MM.1S (cell line): ENCODE results near the gene CAPN10.

Experiments
- DNase-seq: peaks from one replicate; pipeline ENCODE4 v3.0.0-alpha.2; 2015
- H2AFZ ChIP-seq: fragments of 300-600 bp; sonication (generic); 2 replicates; pipeline ENCODE4 v1.6.0; 2016; ENCODE audit warnings: antibody characterized with exemption, low read length
- H3F3A ChIP-seq: fragments of 300-600 bp; sonication (generic); 2 replicates; pipeline ENCODE4 v1.6.1; 2016; ENCODE audit warnings: mild to moderate bottlenecking, antibody characterized with exemption, low read length, moderate library complexity, mixed read lengths; ENCODE audit not compliant: insufficient read depth
- H3K27ac ChIP-seq: fragments of 300-600 bp; sonication (generic); 2 replicates; pipeline ENCODE4 v1.5.1; 2016; ENCODE audit warnings: mild to moderate bottlenecking, low read length
- H3K27me3 ChIP-seq: fragments of 300-600 bp; sonication (generic); replicated peaks from 2 replicates; pipeline ENCODE4 v1.6.0; 2016; ENCODE audit warnings: low read length; ENCODE audit not compliant: insufficient read depth
- H3K36me3 ChIP-seq: fragments of 300-600 bp; sonication (generic); replicated peaks from 2 replicates; pipeline ENCODE4 v1.6.1; 2016; ENCODE audit warnings: mild to moderate bottlenecking, low read length, mixed read lengths; ENCODE audit not compliant: insufficient read depth
- H3K4me1 ChIP-seq: fragments of 300-600 bp; sonication (generic); 2 replicates; pipeline ENCODE4 v1.6.1; 2016; ENCODE audit warnings: low read length, mixed read lengths
- H3K4me2 ChIP-seq: fragments of 300-600 bp; sonication (generic); 2 replicates; pipeline ENCODE4 v1.6.0; 2016; ENCODE audit warnings: low read depth, low read length
- H3K4me3 ChIP-seq: fragments of 300-600 bp; sonication (generic); 2 replicates; pipeline ENCODE4 v1.5.1; 2016; ENCODE audit warnings: low read length, mixed read lengths
- H3K79me2 ChIP-seq: fragments of 300-600 bp; sonication (generic); 2 replicates; pipeline ENCODE4 v1.6.1; 2016; ENCODE audit warnings: mixed run types, low read length, mixed read lengths
- H3K9ac ChIP-seq: fragments of 300-600 bp; sonication (generic); 2 replicates; pipeline ENCODE4 v1.6.1; 2016; ENCODE audit warnings: low read length, mixed read lengths
- H3K9me2 ChIP-seq: fragments of 300-600 bp; sonication (generic); replicated peaks from 2 replicates; pipeline ENCODE4 v1.6.1; 2016; ENCODE audit warnings: mild to moderate bottlenecking, low read length, mixed read lengths; ENCODE audit not compliant: insufficient read depth
- H3K9me3 ChIP-seq: fragments of 300-600 bp; sonication (generic); replicated peaks from 2 replicates; pipeline ENCODE4 v1.6.1; 2016; ENCODE audit warnings: mild to moderate bottlenecking, low read length, mixed read lengths; ENCODE audit not compliant: insufficient read depth
- H4K20me1 ChIP-seq: fragments of 300-600 bp; sonication (generic); 2 replicates; pipeline ENCODE4 v1.6.1; 2016; ENCODE audit warnings: mild to moderate bottlenecking, low read length, moderate library complexity, mixed read lengths; ENCODE audit not compliant: insufficient read depth
- CTCF ChIP-seq: fragments of 300-600 bp; sonication (generic); IDR thresholded peaks from 2 replicates; pipeline ENCODE4 v1.5.1; 2016; ENCODE audit warnings: antibody characterized with exemption, low read length, mixed read lengths
- EZH2 ChIP-seq: fragments of 300-600 bp; sonication (generic); optimal IDR thresholded peaks from 2 replicates; pipeline ENCODE3; 2017; ENCODE audit warnings: low read depth, mild to moderate bottlenecking, antibody characterized with exemption, low read length, mixed read lengths
- EZH2phosphoT487 ChIP-seq: fragments of 300-600 bp; sonication (generic); IDR thresholded peaks from 2 replicates; pipeline ENCODE4 v1.6.1; 2018; ENCODE audit warnings: antibody characterized with exemption, low read length

CAPN10 gene

GRCh38 chr2:240595381-240596079, 9.0 kb downstream of the CAPN10 start:
- Histone ChIP-seq H3K4me2 (no peak overlapping the region), H3K4me1 (no peaks in the 10 kb centered on the region), H3K9ac (no peak overlapping the region), H3F3A (no peaks in the 10 kb centered on the region), H4K20me1 (no peaks in the 10 kb centered on the region), H3K9me2 (no peaks in the 10 kb centered on the region), H3K9me3 (no peaks in the 10 kb centered on the region), H3K36me3 (no peaks in the 10 kb centered on the region), H3K79me2 (peaks cover 40% of the 10 kb centered on the region), H3K27ac (no peak overlapping the region), H3K27me3 (no peaks in the 10 kb centered on the region), H3K4me3 (no peak overlapping the region), H2AFZ (no peak overlapping the region)
- no peak for DNase-seq
- TF ChIP-seq CTCF, result peak; percentile 23
- TF ChIP-seq EZH2, result no peak

GRCh38 chr2:240596080-240596460, 9.5 kb downstream of the CAPN10 start:
- no peak overlapping the region for H3K27ac ChIP-seq
- no peaks in the 10 kb centered on the region for H4K20me1 ChIP-seq
- no peak for DNase-seq

GRCh38 chr2:240596491-240596931, 10.0 kb downstream of the CAPN10 start:
- no peak overlapping the region for H3K4me2 ChIP-seq
- DNase-seq, result no peak
- no peaks in the 10 kb centered on the region for H3F3A ChIP-seq
- TF ChIP-seq EZH2 (no peak), CTCF (no peak), EZH2phosphoT487 (no peak)
- no peak overlapping the region for H2AFZ ChIP-seq
- H3K4me3 ChIP-seq, result no peak overlapping the region
- H3K79me2 ChIP-seq, result peaks cover 30% of the 10 kb centered on the region
- no peaks in the 10 kb centered on the region for H3K36me3 ChIP-seq
- H3K9me2 ChIP-seq, result no peaks in the 10 kb centered on the region
- no peaks in the 10 kb centered on the region for H4K20me1 ChIP-seq
- H3K9me3 ChIP-seq, result no peaks in the 10 kb centered on the region
- H3K27me3 ChIP-seq, result no peaks in the 10 kb centered on the region
- no peaks in the 10 kb centered on the region for H3K4me1 ChIP-seq
- H3K9ac ChIP-seq, result no peak overlapping the region
- no peak overlapping the region for H3K27ac ChIP-seq

More at GRCh38 chr2:240596080-240596460, 9.5 kb downstream of the CAPN10 start:
- H2AFZ ChIP-seq, result no peak overlapping the region
- no peaks in the 10 kb centered on the region for H3F3A ChIP-seq
- H3K4me3 ChIP-seq, result no peak overlapping the region
- peaks cover 35% of the 10 kb centered on the region for H3K79me2 ChIP-seq
- no peaks in the 10 kb centered on the region for H3K4me1 ChIP-seq
- no peaks in the 10 kb centered on the region for H3K9me3 ChIP-seq
- H3K4me2 ChIP-seq, result no peak overlapping the region
- H3K9ac ChIP-seq, result no peak overlapping the region
- H3K27me3 ChIP-seq, result no peaks in the 10 kb centered on the region
- TF ChIP-seq EZH2 (no peak), CTCF (no peak)
- no peaks in the 10 kb centered on the region for H3K9me2 ChIP-seq
- no peaks in the 10 kb centered on the region for H3K36me3 ChIP-seq
